ENCODE data around the gene PUS7L. TPM values are rescaled to one million over a fixed set of nuclear protein-coding genes. Genes with fewer than 3 reads are reported as not detected.

Gene PUS7L
- total RNA-seq, 1 donor from 2014 or later, result 13.0 TPM

GRCh38 chr12:43737646-43738045, 20.9 kb downstream of the PUS7L start:
- H3K36me3 ChIP-seq, result peaks cover 0 to 10% of the 10 kb centered on the region in 2 donors
- no peak overlapping the region for H3K27ac ChIP-seq
- no peak for TF ChIP-seq CTCF (IDR thresholded peaks at IDR 0.05)
- TF ChIP-seq POLR2AphosphoS5 (IDR thresholded peaks at IDR 0.05; ENCODE audit: insufficient read depth in 1 of 2, low read depth in 1 of 2), result no peak
- TF ChIP-seq POLR2A (IDR thresholded peaks at IDR 0.05), result no peak
- no peaks in the 10 kb centered on the region for H3K27me3 ChIP-seq
- no peaks in the 10 kb centered on the region for H3K9me3 ChIP-seq
- no peaks in the 10 kb centered on the region for H3K4me1 ChIP-seq
- intact Hi-C loops (cut with DNase I), result no loop called here
- no peak for DNase-seq (ENCODE audit: extremely low spot score in 2 of 2)
- no peak overlapping the region for H3K4me3 ChIP-seq

DNA sequence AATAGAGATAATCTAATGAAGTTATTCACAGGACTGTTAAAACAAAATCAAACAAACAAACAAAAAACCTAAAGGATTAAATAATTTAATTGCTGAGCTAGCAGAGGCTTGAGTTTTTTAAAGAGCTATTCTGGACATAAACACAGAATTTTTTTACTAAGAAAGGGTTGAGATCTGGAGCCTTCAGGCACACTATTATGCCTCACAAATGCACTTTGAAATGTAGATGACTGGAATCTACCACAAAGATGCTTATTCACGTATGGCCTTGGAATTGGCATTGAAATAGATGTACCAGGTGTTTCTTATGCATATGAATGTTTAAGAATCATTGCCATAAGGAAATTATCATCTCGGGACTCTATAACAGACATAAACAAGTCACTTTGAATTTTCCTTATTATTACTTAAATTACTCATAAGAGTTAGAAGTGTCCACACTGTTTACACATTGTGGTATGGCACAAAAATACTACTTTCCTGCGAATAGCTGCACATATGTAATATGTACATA, 21.6 kb downstream of the PUS7L start:
- intact Hi-C loops (cut with DNase I), result no loop called here

DNA sequence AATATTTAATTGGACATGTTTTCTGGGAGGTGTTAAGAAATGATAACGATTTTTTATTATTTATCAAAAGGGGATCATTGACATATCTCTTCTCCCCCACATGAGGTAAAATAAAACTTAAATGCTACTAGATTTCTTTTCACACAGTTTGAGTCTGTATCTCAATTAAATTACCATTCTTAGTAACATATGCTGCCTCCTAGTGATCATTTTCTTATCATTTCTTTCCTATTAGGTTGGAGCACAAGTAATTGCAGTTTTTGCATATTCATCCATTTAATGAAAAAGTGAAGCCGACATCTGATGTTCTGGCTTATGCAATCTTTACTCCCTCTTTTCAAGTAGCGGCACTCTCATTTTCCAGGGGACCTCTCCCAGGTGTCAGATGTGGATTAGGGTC, 24.9 kb downstream of the PUS7L start:
- Histone ChIP-seq H3K27ac (no peak overlapping the region), H3K27me3 (no peaks in the 10 kb centered on the region), H3K9me3 (no peaks in the 10 kb centered on the region), H3K4me1 (no peaks in the 10 kb centered on the region), H3K36me3 (peaks cover 0 to 10% of the 10 kb centered on the region in 2 donors), H3K4me3 (no peak overlapping the region)
- intact Hi-C loops (cut with DNase I), result no loop called here
- DNase-seq (ENCODE audit: extremely low spot score in 2 of 2), result no peak
- TF ChIP-seq CTCF (IDR thresholded peaks at IDR 0.05) (no peak), POLR2AphosphoS5 (IDR thresholded peaks at IDR 0.05; ENCODE audit: insufficient read depth in 1 of 2, low read depth in 1 of 2) (no peak), POLR2A (IDR thresholded peaks at IDR 0.05) (no peak)

More for the DNA sequence above, 21.6 kb downstream of the PUS7L start:
- no peak for DNase-seq (ENCODE audit: extremely low spot score in 2 of 2)
- Histone ChIP-seq H3K4me3 (no peak overlapping the region), H3K27me3 (no peaks in the 10 kb centered on the region), H3K27ac (no peak overlapping the region), H3K4me1 (no peaks in the 10 kb centered on the region), H3K9me3 (no peaks in the 10 kb centered on the region), H3K36me3 (peaks cover 0 to 10% of the 10 kb centered on the region in 2 donors)
- no peak for TF ChIP-seq POLR2A (IDR thresholded peaks at IDR 0.05)
- no peak for TF ChIP-seq CTCF (IDR thresholded peaks at IDR 0.05)
- no peak for TF ChIP-seq POLR2AphosphoS5 (IDR thresholded peaks at IDR 0.05; ENCODE audit: insufficient read depth in 1 of 2, low read depth in 1 of 2)

- no peak overlapping the region for H3K27ac ChIP-seq
- TF ChIP-seq POLR2AphosphoS5 (IDR thresholded peaks at IDR 0.05; ENCODE audit: insufficient read depth in 1 of 2, low read depth in 1 of 2) (no peak), CTCF (IDR thresholded peaks at IDR 0.05) (no peak), POLR2A (IDR thresholded peaks at IDR 0.05) (no peak)
- no peak overlapping the region for H3K4me3 ChIP-seq
- no peaks in the 10 kb centered on the region for H3K4me1 ChIP-seq
- no peak for DNase-seq (ENCODE audit: extremely low spot score in 2 of 2)
- no peaks in the 10 kb centered on the region for H3K36me3 ChIP-seq
- no peaks in the 10 kb centered on the region for H3K27me3 ChIP-seq
- intact Hi-C loops (cut with DNase I), result no loop called here
- no peaks in the 10 kb centered on the region for H3K9me3 ChIP-seq
Observed at GRCh38 chr12:43730283-43730682, 28.3 kb downstream of the PUS7L start.

GRCh38 chr12:43728698-43729097, 29.9 kb downstream of the PUS7L start:
- Histone ChIP-seq H3K27me3 (no peaks in the 10 kb centered on the region), H3K4me1 (no peaks in the 10 kb centered on the region), H3K9me3 (no peaks in the 10 kb centered on the region), H3K27ac (no peak overlapping the region), H3K4me3 (no peak overlapping the region), H3K36me3 (no peaks in the 10 kb centered on the region)
- TF ChIP-seq CTCF (IDR thresholded peaks at IDR 0.05) (no peak), POLR2A (IDR thresholded peaks at IDR 0.05) (no peak)
- intact Hi-C loops (cut with DNase I), result no loop called here
- no peak for DNase-seq (ENCODE audit: extremely low spot score in 2 of 2)
